Activated CD4-positive, alpha-beta memory T cell treated with anti-CD3 and anti-CD28 coated beads, Interleukin-2, amount 10 ng/mL, durations not matched to agents 7 days and 5 days (primary cell): ENCODE measurements around the gene RUFY3. TPM values are rescaled to one million over a fixed set of nuclear protein-coding genes. Genes with fewer than 3 reads are reported as not detected.
"Not testable (repeated sequence)": the region's sequence is repeated elsewhere in the genome, so short reads cannot be mapped to it uniquely, and the experiment has no call there.

Source experiments
- CTCF ChIA-PET: fragments of 350-600 bp; sonication (Branson Sonifier 250); formaldehyde crosslinking; loops from one replicate; lab custom pipeline; 2021; ENCODE audit warnings: antibody characterized with exemption, inconsistent platforms; lab: Charles Lee
- POLR2A ChIA-PET: fragments of 350-600 bp; sonication (Branson Sonifier 250); formaldehyde crosslinking; loops from one replicate; lab custom pipeline; 2021; ENCODE audit warnings: antibody characterized with exemption; lab: Charles Lee
- DNase-seq: peaks from one replicate; pipeline ENCODE4 v3.0.0-alpha.2; 2020
- H3K27ac Mint-ChIP-seq: one replicate; pipeline ENCODE4 v1.8.0; 2021; ENCODE audit warnings: mild to moderate bottlenecking, mixed read lengths
- H3K27me3 Mint-ChIP-seq: one replicate; pipeline ENCODE4 v1.8.0; 2021; ENCODE audit warnings: mixed read lengths
- H3K36me3 Mint-ChIP-seq: one replicate; pipeline ENCODE4 v1.8.0; 2021; ENCODE audit warnings: low read depth, mixed read lengths
- H3K4me1 Mint-ChIP-seq: one replicate; pipeline ENCODE4 v1.8.0; 2021; ENCODE audit warnings: mixed read lengths
- H3K4me3 Mint-ChIP-seq: one replicate; pipeline ENCODE4 v1.8.0; 2021; ENCODE audit warnings: mild to moderate bottlenecking, mixed read lengths
- H3K9me3 Mint-ChIP-seq: one replicate; pipeline ENCODE4 v1.8.0; 2021; ENCODE audit warnings: mixed read lengths
- total RNA-seq, 2 experiments: library from RNA; stranded (reverse); gene quantifications; one replicate each; pipeline ENCODE4 v1.2.3, GENCODE V29; 2021

RUFY3 gene
- total RNA-seq, 2 experiments from 2014 or later: 9.1 to 9.7 TPM

- H3K27me3 Mint-ChIP-seq, H3K9me3 Mint-ChIP-seq: not testable (repeated sequence)
- H3K4me1 Mint-ChIP-seq: peaks cover 25% of the 10 kb centered on the region
- ChIA-PET POLR2A (interaction anchor here (1.0 to 3.9 kb wide), 6 partner anchors 11 to 155 kb away, joined by 3 to 40 read pairs (median 28); partner anchors contain the start of genes DCK, MOB1B and UTP3), CTCF (interaction anchor here (2.3 to 2.4 kb wide), 3 partner anchors 61 to 156 kb away, joined by 8 to 15 read pairs (median 10); partner anchors contain the start of gene MOB1B)
- DNase-seq: peak; percentile 77
- peak overlapping the region; percentile 72 for H3K27ac Mint-ChIP-seq
- H3K4me3 Mint-ChIP-seq: peak overlapping the region; percentile 54
- peaks cover 12% of the 10 kb centered on the region for H3K36me3 Mint-ChIP-seq
These were observed 118.4 kb downstream of the RUFY3 start for GRCh38 chr4:70840137-70840536.

- CTCF ChIA-PET, H3K4me3 Mint-ChIP-seq, H3K9me3 Mint-ChIP-seq, H3K27me3 Mint-ChIP-seq, DNase-seq: not testable (repeated sequence)
- Mint-ChIP-seq H3K4me1 (peaks cover 25% of the 10 kb centered on the region), H3K36me3 (peaks cover 10% of the 10 kb centered on the region), H3K27ac (peak overlapping the region; percentile 72)
- POLR2A ChIA-PET: interaction anchor here (3.4 kb wide), 1 partner anchor 61 kb away, joined by 18 read pairs; the partner anchor contains the start of gene MOB1B
These were observed 118.9 kb downstream of the RUFY3 start for GRCh38 chr4:70840631-70841030.

GRCh38 chr4:70841211-70841610 lies 119.4 kb downstream of the RUFY3 start:
- Mint-ChIP-seq H3K27me3 (no peaks in the 10 kb centered on the region), H3K9me3 (no peaks in the 10 kb centered on the region), H3K27ac (no peak overlapping the region), H3K4me3 (no peak overlapping the region), H3K4me1 (peaks cover 20% of the 10 kb centered on the region), H3K36me3 (peaks cover 5% of the 10 kb centered on the region)
- CTCF ChIA-PET: no interaction called here
- no peak for DNase-seq
- POLR2A ChIA-PET: interaction anchor here (3.4 kb wide), 1 partner anchor 60 kb away, joined by 18 read pairs; the partner anchor contains the start of gene MOB1B

DNA sequence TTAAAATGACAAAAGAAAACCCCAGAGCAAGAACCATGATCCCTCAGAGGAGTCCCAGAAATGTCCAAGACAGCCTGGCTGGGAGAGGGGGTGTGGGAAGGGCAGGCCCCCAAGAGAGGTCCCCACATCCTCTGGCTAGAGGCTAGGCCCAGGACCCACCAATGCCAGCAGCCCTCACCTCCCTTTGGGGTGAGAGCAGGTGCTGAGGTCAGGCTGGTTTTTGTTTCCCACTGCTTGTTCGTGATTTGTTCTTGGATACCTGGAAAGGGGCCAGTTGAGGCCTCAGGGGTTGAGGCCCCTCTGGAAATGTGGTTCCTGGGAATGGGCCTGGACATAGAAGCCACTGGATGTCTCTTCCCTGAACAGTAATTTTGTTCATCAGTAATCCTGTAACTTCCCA lies 120.2 kb downstream of the RUFY3 start:
- no peaks in the 10 kb centered on the region for H3K9me3 Mint-ChIP-seq
- H3K27me3 Mint-ChIP-seq: no peaks in the 10 kb centered on the region
- ChIA-PET CTCF (no interaction called here), POLR2A (no interaction called here)
- H3K4me1 Mint-ChIP-seq: peaks cover 13% of the 10 kb centered on the region
- H3K36me3 Mint-ChIP-seq: peaks cover under 1% of the 10 kb centered on the region
- DNase-seq: no peak
- H3K4me3 Mint-ChIP-seq: no peak overlapping the region
- H3K27ac Mint-ChIP-seq: no peak overlapping the region

- no peak for DNase-seq
- peaks cover 9% of the 10 kb centered on the region for H3K4me1 Mint-ChIP-seq
- H3K27ac Mint-ChIP-seq: no peak overlapping the region
- no peak overlapping the region for H3K4me3 Mint-ChIP-seq
- ChIA-PET CTCF (interaction anchor here (0.6 kb wide), 1 partner anchor 28 kb away, joined by 4 read pairs; no protein-coding TSS in a partner anchor), POLR2A (interaction anchor here (1.1 kb wide), 1 partner anchor 151 kb away, joined by 3 read pairs; the partner anchor contains the start of gene DCK)
- H3K36me3 Mint-ChIP-seq: no peaks in the 10 kb centered on the region
- H3K27me3 Mint-ChIP-seq: no peaks in the 10 kb centered on the region
- H3K9me3 Mint-ChIP-seq: no peaks in the 10 kb centered on the region
These were observed 121.1 kb downstream of the RUFY3 start for GRCh38 chr4:70842761-70843435.

- Mint-ChIP-seq H3K9me3 (no peaks in the 10 kb centered on the region), H3K4me3 (no peak overlapping the region), H3K27ac (no peak overlapping the region), H3K27me3 (no peaks in the 10 kb centered on the region), H3K36me3 (no peaks in the 10 kb centered on the region), H3K4me1 (peaks cover 6% of the 10 kb centered on the region)
- POLR2A ChIA-PET: no interaction called here
- CTCF ChIA-PET: no interaction called here
- no peak for DNase-seq
These were observed 122.4 kb downstream of the RUFY3 start for GRCh38 chr4:70844180-70844579.

DNA sequence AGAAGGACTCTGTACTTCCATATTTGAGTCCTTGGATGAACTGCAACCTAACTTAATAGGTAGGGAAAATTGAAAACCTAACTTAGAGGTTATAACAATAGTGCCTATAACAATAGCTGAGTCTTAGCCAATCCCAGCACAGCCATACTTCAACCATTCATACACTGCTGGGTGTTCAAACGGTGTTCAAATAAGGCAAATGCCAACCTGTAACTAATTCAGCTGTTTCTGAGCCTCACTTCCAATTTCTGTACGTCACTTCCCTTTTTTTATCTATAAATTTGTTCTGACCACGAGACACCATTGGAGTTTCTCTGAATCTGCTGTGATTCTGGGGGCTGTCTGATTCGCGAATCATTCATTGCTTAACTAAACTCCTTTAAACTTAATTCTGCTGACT lies 127.5 kb downstream of the RUFY3 start:
- ChIA-PET CTCF (no interaction called here), POLR2A (no interaction called here)
- H3K4me1 Mint-ChIP-seq: no peaks in the 10 kb centered on the region
- H3K36me3 Mint-ChIP-seq: no peaks in the 10 kb centered on the region
- DNase-seq: no peak
- H3K9me3 Mint-ChIP-seq: no peaks in the 10 kb centered on the region
- H3K27ac Mint-ChIP-seq: no peak overlapping the region
- no peaks in the 10 kb centered on the region for H3K27me3 Mint-ChIP-seq
- no peak overlapping the region for H3K4me3 Mint-ChIP-seq

GRCh38 chr4:70855464-70855863 lies 133.7 kb downstream of the RUFY3 start:
- no peaks in the 10 kb centered on the region for H3K9me3 Mint-ChIP-seq
- ChIA-PET POLR2A (no interaction called here), CTCF (no interaction called here)
- no peak for DNase-seq
- no peaks in the 10 kb centered on the region for H3K36me3 Mint-ChIP-seq
- no peak overlapping the region for H3K4me3 Mint-ChIP-seq
- H3K27ac Mint-ChIP-seq: no peak overlapping the region
- H3K4me1 Mint-ChIP-seq: no peaks in the 10 kb centered on the region
- H3K27me3 Mint-ChIP-seq: no peaks in the 10 kb centered on the region

Other genes starting within 250 kb of the RUFY3 start
- not detected for gene MUC7, start 249.8 kb upstream of the RUFY3 start, total RNA-seq
- not detected for gene AMTN, start 203.4 kb upstream of the RUFY3 start, total RNA-seq
- not detected for gene AMBN, start 129.7 kb upstream of the RUFY3 start, total RNA-seq
- gene ENAM, start 93.2 kb upstream of the RUFY3 start, total RNA-seq: not detected
- gene JCHAIN, start 55.5 kb upstream of the RUFY3 start, total RNA-seq: under 1 TPM in 1 of 2 experiments, not detected in 1; 0.35 TPM
- 10 to 100 TPM; 28.7 to 28.9 TPM for gene UTP3, start 33.4 kb upstream of the RUFY3 start, total RNA-seq
- 10 to 100 TPM; 63.5 to 63.8 TPM for gene GRSF1, start 117.9 kb downstream of the RUFY3 start, total RNA-seq
- gene MOB1B, start 180.4 kb downstream of the RUFY3 start, total RNA-seq: 10 to 100 TPM; 15.3 to 15.9 TPM